HG03135 (cell line): ENCODE results near the gene MAD2L1.

Experiments used
- ATAC-seq: cut with Tn5 transposase; IDR thresholded peaks from one replicate; pipeline ENCODE4 v1.9.1; 2021; ENCODE audit warnings: mild to moderate bottlenecking, moderate library complexity; ENCODE audit not compliant: unreplicated experiment

The MAD2L1 gene

DNA sequence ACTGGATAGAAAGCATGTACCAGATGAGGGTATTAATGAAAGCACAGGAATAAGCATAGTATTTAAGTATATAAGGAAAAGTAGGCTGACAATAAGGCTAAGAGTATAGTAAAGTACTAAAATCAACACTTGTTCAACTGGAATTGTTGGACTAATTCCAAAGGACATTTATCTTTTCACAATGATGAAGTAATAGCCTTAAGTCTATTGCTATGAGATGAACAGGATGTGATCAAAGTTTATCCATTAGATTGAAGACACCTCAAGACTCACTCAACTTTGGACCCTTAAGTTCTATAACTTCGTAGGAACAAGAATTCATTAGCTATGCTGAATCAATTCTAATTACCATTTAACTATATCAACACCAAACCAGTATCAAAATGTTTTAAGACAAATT lies 7.6 kb downstream of the MAD2L1 start:
- no peak for ATAC-seq

DNA sequence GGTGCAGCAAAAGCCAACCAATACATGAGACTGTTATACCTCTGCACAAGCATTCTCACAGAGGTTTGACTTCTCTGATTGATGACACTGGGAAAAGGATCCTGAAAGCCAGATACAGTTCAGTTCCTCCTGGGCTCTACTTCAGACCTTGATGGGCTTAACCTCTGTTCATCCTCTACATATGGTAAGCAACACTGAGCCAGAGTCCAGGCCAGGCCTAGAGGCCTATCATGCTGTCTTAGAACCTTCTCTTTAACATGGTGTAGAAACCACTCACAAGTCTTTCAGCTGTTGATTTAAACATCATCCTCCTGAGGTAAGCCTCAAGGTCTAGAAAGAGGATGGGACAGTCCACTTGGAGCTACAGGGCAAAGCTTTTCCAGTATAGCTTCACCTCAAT lies 9.2 kb downstream of the MAD2L1 start:
- ATAC-seq, result no peak

DNA sequence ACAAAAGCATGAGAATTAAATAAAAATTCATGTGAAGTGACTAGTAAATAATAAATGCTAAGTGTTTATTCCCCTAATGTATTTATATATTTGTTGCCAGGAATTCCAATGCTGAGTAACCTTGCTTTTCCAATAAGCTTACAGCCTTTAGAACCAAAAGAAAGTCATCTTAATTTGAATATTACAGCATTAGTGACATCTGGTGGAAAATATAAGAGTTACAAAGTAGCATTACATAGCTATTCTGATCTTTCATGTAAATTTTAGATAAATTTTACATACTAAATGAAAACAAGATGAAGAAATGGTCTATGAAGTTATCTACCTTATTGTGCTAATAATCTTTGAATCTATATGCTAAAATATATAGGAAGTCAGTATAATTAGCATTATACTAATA lies 10.4 kb downstream of the MAD2L1 start:
- no peak for ATAC-seq

DNA sequence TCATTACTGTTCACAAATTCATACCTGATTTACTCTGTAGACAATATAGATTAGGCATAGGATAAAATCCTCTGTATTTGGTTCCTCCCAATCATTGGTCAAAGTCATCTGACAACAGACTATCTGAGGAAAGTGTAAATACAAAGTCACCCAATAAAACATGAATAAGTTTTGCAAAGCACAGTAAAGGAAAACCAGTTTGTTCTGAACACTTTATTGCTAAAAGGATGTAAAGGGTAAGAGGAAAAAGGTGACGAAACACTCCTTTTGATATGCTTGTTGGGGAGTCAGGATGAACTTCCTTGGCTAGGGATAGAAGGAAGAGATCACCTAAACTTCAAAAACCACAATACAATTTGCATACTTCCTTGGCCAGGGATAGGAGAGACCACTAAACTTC lies 10.9 kb downstream of the MAD2L1 start:
- no peak for ATAC-seq

DNA sequence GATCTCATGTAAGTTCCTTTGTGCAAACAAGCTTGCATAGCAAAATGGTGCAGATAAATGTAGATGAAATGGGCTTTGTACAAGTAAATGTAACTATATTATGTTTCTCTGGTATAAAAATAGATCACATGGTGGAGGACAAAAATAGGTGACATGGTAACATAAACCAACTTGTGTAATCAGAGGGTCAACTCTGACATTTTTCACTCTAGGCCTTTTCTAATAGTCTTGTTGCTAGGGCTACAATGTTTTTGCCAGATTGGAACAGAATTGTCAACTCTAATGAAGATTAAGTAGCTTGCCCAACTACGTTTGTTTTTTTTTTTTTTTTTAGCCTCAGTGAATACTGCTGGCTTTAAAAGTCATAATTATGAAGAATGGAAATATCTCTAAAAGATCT lies 11.5 kb downstream of the MAD2L1 start:
- ATAC-seq, result no peak

DNA sequence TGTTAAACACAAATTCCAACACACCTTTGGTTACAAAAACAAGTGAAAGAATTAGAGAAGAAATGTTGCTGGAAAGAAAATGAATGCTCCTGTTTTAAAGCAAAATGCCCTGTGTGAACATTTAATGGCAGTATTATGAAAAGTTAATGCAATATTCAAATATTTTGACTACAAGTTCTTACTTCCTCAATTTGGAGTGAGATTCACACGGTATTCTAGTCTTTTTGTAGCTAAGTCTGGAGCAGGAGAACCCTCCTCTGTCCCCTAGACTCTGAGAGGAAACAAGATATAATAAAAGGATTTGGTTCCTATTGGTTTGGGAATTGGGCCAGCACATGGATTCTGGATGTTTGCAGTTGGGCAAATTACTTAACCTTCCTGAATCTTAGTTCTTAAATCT lies 12.7 kb downstream of the MAD2L1 start:
- peak; percentile 65 for ATAC-seq

DNA sequence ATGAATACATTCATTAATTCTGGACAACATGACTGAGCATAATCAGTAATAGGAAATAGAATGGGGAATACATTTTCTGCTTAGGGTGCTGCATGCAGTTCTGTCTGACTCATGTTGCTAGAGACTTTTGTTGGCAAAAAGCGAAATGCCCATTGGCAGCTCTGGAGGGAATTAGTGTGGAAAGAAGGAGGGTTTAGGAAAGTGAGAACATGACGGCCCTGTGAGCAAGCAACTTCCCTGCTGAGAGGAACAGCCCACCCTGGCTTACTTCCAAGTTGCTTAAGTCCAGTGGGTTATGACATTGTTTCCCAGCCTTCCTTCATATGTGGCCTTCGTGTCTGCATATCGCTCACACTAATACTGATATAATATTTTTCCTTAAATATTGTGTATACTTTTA lies 13.8 kb downstream of the MAD2L1 start:
- no peak for ATAC-seq

DNA sequence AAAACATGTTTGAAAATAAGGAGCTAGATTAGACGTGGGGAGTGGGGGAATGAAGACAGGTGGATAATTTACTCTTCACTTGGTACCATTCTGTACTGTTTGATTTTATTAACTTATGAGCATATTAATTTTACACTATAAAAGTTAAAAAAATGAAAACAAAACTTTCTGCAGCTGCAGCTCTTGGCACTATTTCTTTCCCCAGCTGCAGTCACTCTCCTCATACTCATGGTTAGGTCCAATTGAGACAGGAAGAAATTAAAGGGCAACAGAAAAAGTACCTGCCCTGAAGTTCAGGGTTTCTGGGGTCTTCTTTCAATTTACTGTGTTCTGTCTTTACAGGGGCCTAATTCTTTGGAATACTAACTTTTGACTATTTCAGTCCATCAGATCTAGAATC lies 15.4 kb downstream of the MAD2L1 start:
- no peak for ATAC-seq

DNA sequence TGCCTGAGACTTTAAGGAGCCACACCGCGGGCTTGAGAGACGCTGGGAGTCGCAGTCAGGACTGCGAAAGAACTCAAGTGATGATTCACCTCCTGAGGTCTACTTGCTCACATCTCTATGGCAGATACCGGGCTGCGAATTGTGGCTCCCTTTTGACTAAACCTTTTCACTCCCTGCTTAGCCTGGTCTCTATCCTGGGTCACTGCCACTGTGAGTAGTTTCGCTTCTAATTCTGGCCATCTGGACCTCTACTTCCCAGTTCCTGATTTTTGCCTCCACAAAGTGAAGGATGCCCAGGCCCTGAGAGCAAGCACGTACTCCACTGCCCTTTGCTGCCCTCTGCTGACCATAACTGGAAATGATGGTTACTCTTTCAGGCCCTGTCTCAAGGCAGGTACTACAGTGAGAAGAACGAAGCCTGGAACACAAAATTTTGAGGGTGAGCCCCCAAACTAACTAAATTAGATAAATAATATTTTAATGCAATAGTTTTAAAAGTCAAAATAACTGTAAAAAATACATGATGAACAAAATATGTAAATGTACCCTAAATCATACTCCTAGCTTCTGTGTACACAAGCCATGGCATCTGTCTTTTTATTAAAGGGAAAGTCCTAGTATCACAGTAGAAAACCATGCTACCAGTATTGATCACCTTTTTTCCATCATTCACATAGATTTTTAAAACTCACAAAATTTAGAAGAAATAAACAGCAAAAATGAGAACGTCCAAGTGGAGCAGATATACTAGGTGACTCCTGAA lies 16.7 kb downstream of the MAD2L1 start:
- ATAC-seq, result peak; percentile 88

DNA sequence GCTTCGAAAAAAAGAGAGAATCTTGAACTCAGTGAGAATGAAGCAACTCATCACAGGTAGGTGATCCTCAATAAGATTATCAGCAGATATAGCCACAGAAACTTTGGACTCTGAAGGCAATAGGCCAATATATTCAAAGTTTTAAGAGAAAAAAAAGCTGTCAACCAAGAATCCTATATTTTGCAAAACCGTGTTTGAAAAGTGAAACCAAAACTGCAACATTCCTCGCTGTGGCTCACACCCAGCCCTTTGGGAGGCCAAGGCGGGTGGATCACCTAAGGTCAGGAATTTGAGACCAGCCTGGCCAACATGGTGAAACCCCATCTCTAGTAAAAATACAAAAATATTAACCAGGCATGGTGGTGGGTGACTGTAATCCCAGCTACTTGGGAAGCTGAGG lies 22.8 kb downstream of the MAD2L1 start:
- no peak for ATAC-seq

DNA sequence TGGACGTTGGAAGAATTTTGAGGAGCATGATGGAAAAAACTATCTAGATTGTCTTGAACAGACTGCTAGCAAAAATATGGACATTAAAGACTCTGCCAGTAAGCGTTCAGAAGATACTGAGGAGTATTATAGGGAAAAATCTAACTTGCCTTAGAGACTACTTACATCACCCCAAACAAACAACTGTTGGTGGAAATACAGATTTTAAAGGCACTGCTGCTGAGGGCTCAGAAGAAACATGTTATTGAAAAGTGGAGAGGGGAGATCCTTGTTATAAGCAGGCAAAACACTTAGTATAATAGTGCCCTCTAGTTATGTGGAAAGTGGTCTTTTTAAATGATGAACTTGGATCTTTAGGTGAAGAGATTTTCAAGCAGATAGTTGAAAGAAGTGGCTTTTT lies 29.2 kb downstream of the MAD2L1 start:
- ATAC-seq, result no peak

DNA sequence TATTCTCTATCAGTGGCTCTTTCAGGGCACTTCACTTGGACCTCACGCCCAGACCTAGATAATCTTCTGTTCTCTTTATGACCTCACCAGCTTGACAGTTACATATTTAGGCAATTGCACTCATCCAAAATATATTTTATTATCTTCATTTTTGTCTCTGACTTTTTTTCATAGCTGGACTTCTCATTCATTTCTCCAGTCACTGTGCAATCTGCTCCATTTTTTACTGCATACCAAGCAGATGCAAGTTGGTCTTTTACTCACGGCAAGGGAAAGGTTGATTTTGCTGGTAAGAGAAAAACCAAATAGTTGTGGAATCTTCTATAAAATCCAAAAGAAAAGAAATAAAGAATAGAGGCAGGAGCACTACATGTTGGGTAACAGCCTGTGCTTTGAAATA lies 31.7 kb downstream of the MAD2L1 start:
- no peak for ATAC-seq

DNA sequence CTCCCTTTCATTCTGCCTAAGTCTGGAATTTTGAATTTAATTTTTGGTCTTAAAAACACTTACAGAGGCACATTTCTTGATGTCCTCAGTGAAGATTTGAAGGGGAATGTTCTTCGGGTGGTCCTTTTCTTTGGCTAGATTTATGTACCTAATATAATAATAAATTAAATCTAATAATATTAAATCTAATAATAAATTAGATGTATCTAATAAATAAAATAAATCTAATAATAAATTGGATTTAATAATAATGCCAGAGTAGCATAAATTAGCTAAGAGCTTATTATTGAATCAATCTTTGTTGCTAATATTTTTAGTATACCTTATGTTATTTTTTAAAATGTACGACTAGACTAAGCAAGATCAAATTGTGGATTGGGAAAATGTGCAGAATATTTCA lies 39.8 kb downstream of the MAD2L1 start:
- no peak for ATAC-seq

DNA sequence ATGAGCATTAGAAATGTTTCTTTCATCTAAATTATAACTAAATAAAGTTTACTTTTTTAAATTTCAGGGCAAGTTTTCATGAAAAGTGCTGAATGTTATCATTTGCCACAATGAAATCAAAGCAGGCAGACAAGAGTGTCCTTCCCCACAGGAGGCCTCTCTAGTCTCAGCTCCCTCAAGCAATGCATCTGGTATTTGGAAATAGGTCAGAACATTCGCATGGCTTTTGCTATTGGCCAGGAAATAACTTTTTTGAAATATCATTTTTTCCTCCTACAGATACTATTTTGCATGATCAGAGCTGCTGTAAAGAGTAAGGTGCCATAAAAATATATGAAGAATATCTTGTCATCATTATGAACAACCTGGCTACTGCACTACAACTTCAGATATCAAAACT lies 41.1 kb downstream of the MAD2L1 start:
- no peak for ATAC-seq

DNA sequence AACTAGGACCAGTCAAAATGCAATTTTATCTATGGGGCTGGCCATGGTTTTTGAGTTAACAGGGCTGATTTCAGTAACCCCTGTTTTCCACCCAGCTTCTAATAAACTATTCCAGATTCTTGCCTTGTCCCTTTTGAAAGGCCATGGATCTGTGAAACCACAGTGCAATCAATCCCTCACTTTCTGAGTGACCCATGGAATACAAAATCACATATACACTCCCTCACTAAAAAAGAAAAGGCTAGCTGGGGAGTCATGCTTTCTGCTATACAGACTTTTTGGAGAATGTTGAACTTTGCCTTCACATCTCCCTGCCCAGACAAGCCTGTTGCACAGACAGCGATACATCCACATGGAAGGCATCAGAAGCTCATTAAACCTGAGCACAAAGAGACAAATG lies 47.9 kb downstream of the MAD2L1 start:
- no peak for ATAC-seq

DNA sequence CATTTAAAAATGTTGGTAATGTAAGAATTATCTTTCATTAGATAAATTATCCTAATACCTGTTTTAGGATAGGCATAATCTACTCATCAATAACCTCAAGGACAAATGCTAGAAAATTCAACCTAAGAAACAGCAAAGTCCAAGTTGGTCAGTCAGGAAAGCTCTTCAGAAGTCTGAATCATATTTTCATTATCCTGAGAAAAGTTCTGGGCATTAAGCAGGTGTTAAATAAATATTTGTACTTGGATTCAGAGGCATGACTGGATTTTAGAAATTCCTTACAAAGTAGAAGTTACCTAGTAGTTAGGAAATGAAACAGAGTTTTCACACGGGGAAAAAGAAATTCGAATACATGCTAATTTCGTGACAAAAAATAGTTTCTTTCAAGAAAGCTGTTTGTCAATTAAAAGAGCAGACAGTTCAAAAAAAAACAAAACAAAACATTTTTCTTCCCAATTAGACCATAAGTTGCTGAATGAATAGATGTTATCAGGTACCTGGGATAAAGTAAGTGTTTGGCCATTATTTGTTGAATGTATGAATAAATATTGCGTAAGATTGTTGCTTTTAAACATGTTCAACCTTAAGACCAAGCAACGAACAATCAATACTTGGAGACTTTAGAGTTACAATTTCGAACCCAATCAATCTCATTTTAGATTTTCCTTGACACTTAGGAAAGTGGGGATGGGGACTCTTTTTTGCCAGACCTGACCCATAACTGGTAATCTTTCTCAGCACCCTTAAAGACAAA lies 48.5 kb downstream of the MAD2L1 start:
- no peak for ATAC-seq

DNA sequence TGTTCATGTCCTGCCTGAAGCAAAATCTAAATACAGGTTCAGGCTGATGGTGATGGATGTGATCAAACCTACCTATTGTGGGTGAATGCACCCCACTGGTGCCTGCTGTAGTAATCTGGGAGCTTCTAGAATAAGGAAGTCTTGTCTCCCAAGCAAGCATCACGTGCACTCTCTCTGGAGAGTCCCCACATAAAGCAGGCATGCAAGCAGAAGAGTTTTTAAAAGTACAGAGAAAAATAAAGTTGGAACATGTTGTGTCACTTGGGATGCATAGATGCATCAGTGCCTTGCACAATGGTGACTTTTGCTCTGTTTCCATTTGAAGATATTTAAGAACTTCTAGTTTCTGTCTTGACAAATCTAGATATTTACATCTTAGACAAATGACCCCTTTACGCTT lies 54.9 kb downstream of the MAD2L1 start:
- no peak for ATAC-seq

DNA sequence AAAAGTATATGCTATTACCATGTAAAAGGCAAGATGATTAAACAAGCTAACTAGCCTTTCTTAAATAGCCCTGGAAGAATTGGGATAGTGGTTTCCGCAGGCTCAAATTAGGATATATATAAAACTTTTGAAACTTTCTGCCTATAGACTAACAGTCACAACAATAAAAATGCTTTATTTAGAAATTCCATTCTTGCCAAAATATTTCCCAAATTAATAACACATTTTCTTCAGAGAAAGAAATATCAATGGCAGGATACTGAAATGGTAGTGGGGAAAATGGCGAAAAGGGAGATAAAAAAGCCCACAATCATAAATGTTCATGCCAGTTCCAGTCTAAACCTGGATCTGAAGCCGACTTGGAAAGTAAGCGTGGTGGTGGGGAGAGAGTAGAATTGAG lies 56.0 kb downstream of the MAD2L1 start:
- ATAC-seq, result no peak

DNA sequence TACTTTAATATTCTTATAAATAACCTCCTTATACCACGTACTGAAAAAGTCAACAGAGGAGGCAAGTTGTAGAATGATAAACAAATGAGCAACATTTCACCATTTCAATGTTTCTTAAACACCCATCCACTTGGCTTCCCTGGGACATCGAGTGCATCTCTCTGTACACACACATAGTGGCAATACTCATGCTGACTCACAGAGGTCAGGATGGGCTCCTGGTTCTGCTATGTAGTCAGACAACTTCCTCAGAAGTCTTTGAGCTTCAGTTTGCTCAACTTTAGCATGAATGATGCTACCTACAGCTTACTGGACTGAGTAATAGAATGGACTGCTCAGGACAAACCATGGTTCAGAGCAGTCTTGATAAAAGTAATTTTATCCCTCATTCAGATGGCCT lies 56.9 kb downstream of the MAD2L1 start:
- no peak for ATAC-seq

DNA sequence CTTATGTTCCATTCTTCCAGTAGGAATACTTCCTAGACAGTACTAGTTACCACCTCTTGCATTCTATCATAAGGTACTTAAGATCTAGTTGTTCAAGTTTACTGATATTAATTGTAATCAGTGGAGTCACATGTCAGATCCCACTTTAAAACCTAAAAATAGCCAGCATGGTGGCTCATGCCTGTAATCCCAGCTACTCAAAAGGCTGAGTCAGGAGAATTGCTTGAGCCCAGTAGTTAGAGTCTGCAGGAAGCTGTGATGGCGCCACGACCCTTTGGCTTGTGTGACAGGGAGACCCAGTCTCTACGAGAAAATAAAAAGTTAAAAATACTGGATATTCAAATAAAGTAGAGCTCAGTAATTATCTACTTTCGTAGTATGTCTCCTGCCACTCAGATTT lies 57.7 kb downstream of the MAD2L1 start:
- ATAC-seq, result no peak

DNA sequence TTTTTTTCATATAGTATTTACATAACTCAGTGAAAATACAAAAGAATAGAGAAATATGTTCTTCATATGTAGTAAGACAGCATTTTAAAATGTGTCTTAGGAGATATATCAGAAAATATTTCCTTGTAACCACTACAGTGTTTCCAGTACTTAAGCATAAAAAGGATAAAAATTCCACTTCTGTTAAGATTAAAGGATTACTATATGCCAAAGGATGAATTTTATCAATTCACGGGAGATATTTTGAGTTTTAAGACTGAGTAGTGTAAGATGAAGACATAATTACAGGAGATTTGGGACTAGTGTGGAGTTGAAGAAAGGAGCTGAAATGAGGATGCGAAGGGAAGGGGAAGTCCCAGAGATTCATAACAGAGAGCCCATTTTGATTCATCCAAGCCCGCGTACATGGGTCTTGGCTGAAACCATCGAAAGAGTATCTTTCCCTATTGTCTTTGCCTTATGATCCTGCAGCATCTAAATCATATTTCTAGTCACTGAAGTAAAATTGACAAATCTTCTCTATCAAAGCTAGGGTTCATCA lies 58.7 kb downstream of the MAD2L1 start:
- no peak for ATAC-seq

DNA sequence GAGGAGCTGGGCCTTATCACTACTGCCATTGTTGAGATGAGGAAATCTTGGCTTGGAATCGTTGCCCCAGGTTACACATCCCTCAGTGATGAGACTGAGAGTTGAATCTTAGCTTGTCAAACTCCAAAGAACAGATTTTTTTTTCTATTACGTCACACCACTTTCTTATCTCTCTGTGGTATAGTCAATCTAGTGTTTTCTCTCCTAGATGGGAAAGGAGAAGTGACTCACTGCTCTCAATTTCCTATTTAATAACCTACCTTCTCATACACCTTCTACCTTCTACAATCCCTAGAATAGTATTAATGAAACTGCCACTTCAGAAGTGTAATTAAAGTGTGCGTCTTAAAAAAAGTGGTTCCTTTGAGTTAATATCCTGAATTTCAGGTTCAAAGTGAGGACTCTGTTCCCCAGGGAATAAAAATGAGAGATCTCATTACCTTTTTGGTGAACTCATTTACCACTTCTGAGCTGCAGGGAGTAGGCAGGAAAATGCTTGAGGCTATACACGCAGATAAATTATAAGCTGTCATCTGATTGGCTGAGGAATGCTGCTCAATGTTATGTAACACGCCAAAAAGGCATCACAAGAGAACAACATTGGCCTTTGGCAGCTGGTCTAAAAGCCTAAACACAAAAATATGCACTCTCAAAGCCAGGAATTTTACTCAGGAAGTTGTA lies 59.3 kb downstream of the MAD2L1 start:
- ATAC-seq, result no peak
